C4-2B (cell line): Measurements from ENCODE around the gene PGAM2.

Source experiments
- CTCF ChIP-seq: fragments of 450-650 bp; conservative IDR thresholded peaks from 2 replicates; pipeline ENCODE4 v1.5.1; 2017; ENCODE audit warnings: mild to moderate bottlenecking
- ZFX ChIP-seq: fragments of 450-650 bp; IDR thresholded peaks from 2 replicates; pipeline ENCODE4 v1.6.1; 2017

DNA sequence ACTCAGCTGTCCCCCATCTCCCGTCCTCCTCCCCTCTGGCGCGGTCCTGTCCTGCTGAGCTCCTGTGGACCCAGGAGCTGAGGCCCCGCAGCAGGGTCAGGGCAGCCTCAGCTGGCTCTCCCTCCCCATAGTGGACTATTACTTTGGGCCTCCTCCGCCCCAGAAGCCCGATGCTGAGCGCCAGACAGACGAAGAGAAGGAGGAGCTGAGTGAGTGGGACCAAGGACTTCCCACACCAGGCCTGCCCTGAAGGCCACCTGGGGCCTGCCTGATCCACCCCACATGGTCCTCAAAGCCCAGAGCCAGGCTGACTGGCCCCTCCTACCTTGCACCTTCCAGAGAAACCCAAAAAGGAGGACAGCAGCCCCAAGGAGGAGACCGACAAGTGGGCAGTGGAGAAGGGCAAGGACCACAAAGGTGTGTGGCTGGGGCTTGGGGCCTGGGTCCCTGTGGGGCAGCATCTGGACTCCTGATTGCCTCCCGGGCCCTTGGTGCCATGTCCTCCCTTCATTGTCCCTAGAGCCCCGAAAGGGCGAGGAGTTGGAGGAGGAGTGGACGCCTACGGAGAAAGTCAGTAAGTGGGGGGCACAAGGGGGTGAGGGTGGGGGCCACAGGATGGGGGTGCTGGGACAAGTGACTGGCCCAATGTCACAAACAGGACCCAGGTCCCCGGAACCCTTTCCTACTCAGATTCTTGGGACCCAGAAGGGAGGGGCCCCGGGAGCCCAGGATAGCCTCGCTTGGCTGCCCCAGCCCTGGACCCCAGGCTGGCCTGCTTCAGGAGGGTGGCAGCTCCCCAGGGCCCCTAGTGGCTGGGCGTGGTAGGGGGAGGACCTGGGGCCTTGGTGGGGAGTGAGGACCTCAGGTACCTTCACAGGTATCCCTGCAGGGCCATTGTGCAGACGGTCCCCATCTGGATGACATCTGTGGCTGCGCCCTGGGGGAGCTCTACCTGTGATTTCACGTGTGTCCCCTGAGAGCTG, 43.7 kb upstream of the PGAM2 start:
- TF ChIP-seq CTCF (no peak), ZFX (no peak)
